Ascending aorta (tissue), 2 donors: Measurements from ENCODE around the gene ZDHHC19. TPM values are rescaled to one million over a fixed set of nuclear protein-coding genes. Genes with fewer than 3 reads are reported as not detected.
"Not testable (repeated sequence)": the region's sequence is repeated elsewhere in the genome, so short reads cannot be mapped to it uniquely, and the experiment has no call there.

Source experiments
- DNase-seq, 2 donors: peaks; one replicate each; pipeline ENCODE4 v3.0.0-alpha.2; 2019; ENCODE audit warnings: low spot score in 2 of 2
- H3K27ac ChIP-seq, 2 donors: fragments of 200-600 bp; sonication (generic); one replicate each; pipeline ENCODE4 v1.5.1; 2016 to 2017; ENCODE audit warnings: mild to moderate bottlenecking in 1 of 2
- H3K27me3 ChIP-seq: fragments of 200-600 bp; sonication (generic); one replicate; pipeline ENCODE4 v1.5.1; 2017
- H3K36me3 ChIP-seq, 2 donors: fragments of 200-600 bp; sonication (generic); one replicate each; pipeline ENCODE4 v1.5.1; 2016
- H3K4me1 ChIP-seq, 2 donors: fragments of 200-600 bp; sonication (generic); one replicate each; pipeline ENCODE4 v1.5.1; 2016 to 2017; ENCODE audit warnings: mild to moderate bottlenecking in 1 of 2
- H3K4me3 ChIP-seq, 2 donors: fragments of 200-600 bp; sonication (generic); one replicate each; pipeline ENCODE4 v1.5.1; 2016 to 2017; ENCODE audit warnings: mild to moderate bottlenecking in 1 of 2
- H3K9me3 ChIP-seq, 2 donors: fragments of 200-600 bp; sonication (generic); one replicate each; pipeline ENCODE4 v1.5.1; 2016
- CTCF ChIP-seq, 3 experiments: fragments of 200-600 bp in 2 of 3; fragments of 450-650 bp in 1 of 3; sonication (generic) in 2 of 3; IDR thresholded peaks; one replicate each; pipeline ENCODE4 v1.5.1; 2016 to 2019; ENCODE audit warnings: antibody characterized with exemption in 3 of 3, mild to moderate bottlenecking in 1 of 3, moderate library complexity in 1 of 3
- intact Hi-C: fragments of 100-400 bp; cut with DNase I; formaldehyde crosslinking; loops from one replicate; pipeline ENCODE4 v1.15.1; 2023
- total RNA-seq: library from RNA; depleted of rRNA; stranded (reverse); fragments of >200 nt; gene quantifications from one replicate; pipeline ENCODE4 v1.1.0, GENCODE V29; 2016

The ZDHHC19 gene
- total RNA-seq, 1 donor from 2014 or later = not detected

- H3K27ac ChIP-seq = no peak overlapping the region
Measured at GRCh38 chr3:196251918-196252317, 40.7 kb upstream of the ZDHHC19 start.

GRCh38 chr3:196246612-196247308 is 35.6 kb upstream of the ZDHHC19 start:
- H3K9me3 ChIP-seq = no peaks in the 10 kb centered on the region
- H3K27me3 ChIP-seq = no peaks in the 10 kb centered on the region
- intact Hi-C loops = no loop called here
- H3K36me3 ChIP-seq = peaks cover 37 to 44% of the 10 kb centered on the region in 2 donors
- no peak overlapping the region for H3K4me3 ChIP-seq
- TF ChIP-seq CTCF (IDR thresholded peaks at IDR 0.05) = no peak
- DNase-seq = no peak
- no peaks in the 10 kb centered on the region for H3K4me1 ChIP-seq
- no peak overlapping the region for H3K27ac ChIP-seq

More at GRCh38 chr3:196251918-196252317, 40.7 kb upstream of the ZDHHC19 start:
- Histone ChIP-seq H3K4me3 (no peak overlapping the region), H3K27me3 (no peaks in the 10 kb centered on the region), H3K9me3 (no peaks in the 10 kb centered on the region), H3K4me1 (no peaks in the 10 kb centered on the region), H3K36me3 (peaks cover 34 to 36% of the 10 kb centered on the region in 2 donors)
- intact Hi-C loops = no loop called here
- DNase-seq = no peak
- TF ChIP-seq CTCF (IDR thresholded peaks at IDR 0.05) = no peak

- H3K4me3 ChIP-seq, H3K27ac ChIP-seq, H3K27me3 ChIP-seq, H3K9me3 ChIP-seq, H3K4me1 ChIP-seq, intact Hi-C loops, DNase-seq: not testable (repeated sequence)
- peaks cover 61 to 62% of the 10 kb centered on the region in 2 donors for H3K36me3 ChIP-seq
Measured at GRCh38 chr3:196244166-196244565, 33.0 kb upstream of the ZDHHC19 start.

GRCh38 chr3:196241704-196242103 is 30.5 kb upstream of the ZDHHC19 start:
- Histone ChIP-seq H3K9me3 (no peaks in the 10 kb centered on the region), H3K36me3 (peaks cover 63 to 77% of the 10 kb centered on the region in 2 donors), H3K4me1 (no peaks in the 10 kb centered on the region), H3K27me3 (no peaks in the 10 kb centered on the region), H3K27ac (no peak overlapping the region), H3K4me3 (no peak overlapping the region)
- intact Hi-C loops = no loop called here
- DNase-seq = no peak
- no peak for TF ChIP-seq CTCF (IDR thresholded peaks at IDR 0.05)

- intact Hi-C loops = no loop called here
- peaks cover 55 to 66% of the 10 kb centered on the region in 2 donors for H3K36me3 ChIP-seq
- no peak for TF ChIP-seq CTCF (IDR thresholded peaks at IDR 0.05)
- no peaks in the 10 kb centered on the region for H3K27me3 ChIP-seq
- H3K4me3 ChIP-seq = no peak overlapping the region
- H3K4me1 ChIP-seq = no peaks in the 10 kb centered on the region
- H3K9me3 ChIP-seq = no peaks in the 10 kb centered on the region
- no peak overlapping the region for H3K27ac ChIP-seq
- DNase-seq = no peak
Measured at GRCh38 chr3:196240424-196240823, 29.2 kb upstream of the ZDHHC19 start.

GRCh38 chr3:196238612-196239560 is 27.7 kb upstream of the ZDHHC19 start:
- no peak overlapping the region for H3K4me3 ChIP-seq
- intact Hi-C loops = no loop called here
- H3K4me1 ChIP-seq = no peaks in the 10 kb centered on the region
- H3K27ac ChIP-seq = no peak overlapping the region
- peak in 1 of 2 donors; percentile 22 for DNase-seq
- no peaks in the 10 kb centered on the region for H3K27me3 ChIP-seq
- TF ChIP-seq CTCF (IDR thresholded peaks at IDR 0.05) = no peak
- no peaks in the 10 kb centered on the region for H3K9me3 ChIP-seq
- peaks cover 51 to 58% of the 10 kb centered on the region in 2 donors for H3K36me3 ChIP-seq
